GM21737 (cell line): ENCODE results near the gene NENF.
"Not testable (repeated sequence)": the region's sequence is repeated elsewhere in the genome, so short reads cannot be mapped to it uniquely, and the experiment has no call there.

Experiments used
- ATAC-seq: cut with Tn5 transposase; IDR thresholded peaks from one replicate; pipeline ENCODE4 v1.9.1; 2021; ENCODE audit warnings: mild to moderate bottlenecking, moderate library complexity; ENCODE audit not compliant: unreplicated experiment

The NENF gene

GRCh38 chr1:212480711-212481437, 48.2 kb downstream of the NENF start:
- ATAC-seq, result not testable (repeated sequence)

GRCh38 chr1:212481438-212481767, 48.7 kb downstream of the NENF start:
- ATAC-seq, result no peak

DNA sequence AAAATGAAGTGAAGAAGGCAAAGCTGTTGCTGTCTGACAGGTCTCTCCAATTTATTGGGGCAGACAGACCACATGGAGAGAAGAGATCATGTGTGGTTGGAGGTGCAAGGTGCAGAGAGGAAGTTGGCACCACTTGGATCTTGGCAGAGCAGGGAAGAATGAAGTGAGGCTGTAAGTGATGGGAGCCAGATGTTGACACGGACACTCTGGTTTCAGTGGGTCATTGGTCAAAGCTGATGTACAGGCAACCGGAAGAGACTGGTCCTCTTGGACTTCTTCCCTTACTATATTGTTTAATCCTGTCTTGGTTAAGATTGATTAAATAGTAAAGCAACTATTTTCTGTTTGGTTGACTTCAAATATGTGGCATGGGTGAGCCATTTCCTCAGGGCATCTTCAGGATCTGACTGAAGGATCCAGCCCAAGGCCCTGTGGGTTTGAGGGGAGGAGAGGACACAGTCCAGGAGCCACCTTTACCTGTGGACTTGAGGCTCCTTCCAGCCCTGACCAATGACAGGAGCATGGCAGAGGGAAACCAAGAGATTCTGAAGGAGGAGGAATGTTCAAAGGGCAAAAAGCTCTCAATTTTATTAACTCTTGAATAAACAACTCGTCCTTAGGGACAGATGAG, 49.4 kb downstream of the NENF start:
- no peak for ATAC-seq

- no peak for ATAC-seq
Measured at GRCh38 chr1:212482637-212483441, 50.1 kb downstream of the NENF start.

- no peak for ATAC-seq
Measured at GRCh38 chr1:212484701-212485570, 52.2 kb downstream of the NENF start.

GRCh38 chr1:212485571-212485912, 52.8 kb downstream of the NENF start:
- no peak for ATAC-seq

- ATAC-seq, result no peak
Measured at GRCh38 chr1:212485913-212486618, 53.3 kb downstream of the NENF start.

DNA sequence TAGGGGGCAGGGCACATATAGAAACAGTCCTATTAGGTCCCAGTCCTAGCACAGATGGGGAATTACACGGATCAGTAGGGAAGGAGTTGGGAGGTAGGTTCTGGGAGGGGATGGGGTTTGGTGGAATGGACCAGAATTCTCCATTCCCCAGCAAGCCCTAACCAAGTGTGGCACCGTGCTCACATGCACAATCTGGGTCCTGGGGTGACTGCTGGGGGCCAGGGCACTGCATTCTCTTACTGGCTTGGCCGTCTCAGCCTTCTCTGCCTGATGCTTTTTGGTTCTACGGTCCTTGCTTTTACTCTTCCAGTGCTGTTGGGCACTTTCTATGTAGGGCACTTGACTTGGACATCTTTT, 53.9 kb downstream of the NENF start:
- no peak for ATAC-seq

DNA sequence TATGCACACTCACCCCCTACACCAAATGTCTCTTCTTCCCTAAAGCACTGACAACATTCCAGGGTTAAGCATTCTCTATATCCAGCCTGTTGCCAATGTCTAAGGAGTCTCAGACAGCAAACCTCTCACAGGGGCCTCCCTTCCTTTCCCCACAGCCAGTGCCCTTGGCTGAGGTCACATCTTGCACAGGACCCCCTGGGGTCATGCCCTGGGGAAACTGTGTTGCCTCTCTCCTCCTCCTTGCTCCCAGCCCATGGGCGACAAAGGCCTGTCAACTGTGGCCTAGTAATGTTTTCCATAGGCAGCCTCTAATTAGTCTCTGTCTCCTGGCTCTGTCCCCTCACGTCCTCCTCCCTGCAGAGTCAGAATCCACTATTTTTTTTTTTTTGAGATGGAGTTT, 54.6 kb downstream of the NENF start:
- ATAC-seq, result no peak

DNA sequence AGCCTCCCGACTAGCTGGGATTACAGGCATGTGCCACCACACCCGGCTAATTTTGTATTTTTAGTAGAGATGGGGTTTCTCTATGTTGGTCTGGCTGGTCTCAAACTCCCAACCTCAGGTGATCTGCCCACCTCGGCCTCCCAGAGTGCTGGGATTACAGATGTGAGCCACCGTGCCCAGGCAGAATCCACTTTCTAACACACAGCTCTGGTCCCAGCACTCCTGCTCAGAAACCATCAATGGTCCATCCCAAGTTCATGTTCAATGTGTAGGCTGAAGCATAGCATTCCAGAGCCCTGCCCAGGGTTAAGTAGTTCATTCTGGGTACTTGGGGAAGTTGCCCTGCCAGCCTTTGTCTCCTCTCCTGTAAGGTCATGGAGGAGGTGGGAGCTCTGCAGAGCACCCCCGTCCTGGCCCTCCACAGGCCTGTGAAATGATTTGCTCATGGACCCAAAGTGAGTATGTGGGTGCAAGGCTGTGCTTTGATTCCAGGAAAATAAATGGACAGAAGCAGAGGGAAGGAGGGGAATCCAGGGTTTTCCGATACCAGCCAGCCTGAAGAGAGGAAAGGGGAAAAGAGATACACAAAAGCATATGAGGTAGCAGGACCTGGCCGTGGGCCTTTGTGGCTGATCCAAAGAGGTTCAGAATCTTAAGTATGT, 55.2 kb downstream of the NENF start:
- ATAC-seq, result no peak

DNA sequence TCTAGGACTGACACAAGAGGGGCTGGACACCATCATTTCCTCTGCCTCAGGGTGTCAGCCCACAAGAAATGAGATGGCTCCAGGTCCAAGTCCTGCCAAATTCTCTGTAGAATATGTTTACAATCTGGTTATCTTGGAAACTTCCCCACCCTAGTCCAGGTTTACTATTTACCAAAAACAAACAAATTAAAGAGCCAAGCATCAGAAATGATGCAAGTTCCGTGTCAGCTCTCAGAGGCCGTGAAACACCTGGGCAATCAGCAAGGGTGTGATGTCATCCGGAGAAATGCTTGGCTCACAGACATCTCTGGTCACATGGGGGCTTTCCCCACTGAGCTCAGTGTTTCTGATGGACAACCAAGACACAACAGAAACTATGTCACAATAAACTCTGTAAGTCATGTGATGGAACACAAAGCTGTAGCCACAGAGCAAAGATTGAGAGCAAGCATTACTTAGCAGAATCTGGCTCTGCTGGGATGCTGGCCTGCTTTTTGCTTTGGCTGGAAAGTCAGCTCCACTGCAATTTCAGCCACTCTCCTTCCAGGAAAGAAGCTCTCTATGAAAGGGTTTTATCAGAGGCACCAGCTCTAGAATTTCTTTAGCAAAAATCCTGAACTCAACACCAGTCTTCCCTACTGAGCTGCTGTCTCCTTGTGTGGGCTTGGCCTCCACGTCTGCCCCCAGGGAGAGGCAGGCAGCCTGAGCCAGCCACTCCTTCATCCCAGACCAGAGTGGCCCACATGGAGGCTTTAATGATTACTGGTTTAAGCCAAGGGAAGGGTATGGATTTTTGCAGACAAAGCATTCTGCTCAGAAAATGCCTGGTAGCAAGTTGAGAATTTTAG, 55.9 kb downstream of the NENF start:
- peak; percentile 61 for ATAC-seq

- no peak for ATAC-seq
Measured at GRCh38 chr1:212489284-212489859, 56.7 kb downstream of the NENF start.

- ATAC-seq, result no peak
Measured at GRCh38 chr1:212490276-212490675, 57.6 kb downstream of the NENF start.

- no peak for ATAC-seq
Measured at GRCh38 chr1:212491454-212491853, 58.7 kb downstream of the NENF start.
